ENCODE results near the gene MAPK14. TPM values are rescaled to one million over a fixed set of nuclear protein-coding genes. Genes with fewer than 3 reads are reported as not detected.
"Not testable (repeated sequence)": the region's sequence is repeated elsewhere in the genome, so short reads cannot be mapped to it uniquely, and the experiment has no call there.

The MAPK14 gene
- polyA plus RNA-seq, 3 donors, result 54.4 to 57.7 (median 54.5) TPM

GRCh38 chr6:36120539-36120938 is 92.9 kb downstream of the MAPK14 start:
- no peak for DNase-seq (ENCODE audit: low read depth in 3 of 3, low spot score in 2 of 3)

- no peak for DNase-seq (ENCODE audit: low read depth in 3 of 3, low spot score in 2 of 3)
Measured at GRCh38 chr6:36120979-36121786, 93.6 kb downstream of the MAPK14 start.

GRCh38 chr6:36121787-36122494 is 94.3 kb downstream of the MAPK14 start:
- DNase-seq (ENCODE audit: low read depth in 3 of 3, low spot score in 2 of 3), result no peak

GRCh38 chr6:36122495-36123269 is 95.1 kb downstream of the MAPK14 start:
- DNase-seq (ENCODE audit: low read depth in 3 of 3, low spot score in 2 of 3), result no peak

GRCh38 chr6:36123270-36124139 is 95.9 kb downstream of the MAPK14 start:
- DNase-seq (ENCODE audit: low read depth in 3 of 3, low spot score in 2 of 3), result no peak

GRCh38 chr6:36124346-36124745 is 96.7 kb downstream of the MAPK14 start:
- not testable (repeated sequence) for DNase-seq (ENCODE audit: low read depth in 3 of 3, low spot score in 2 of 3)

- no peak for DNase-seq (ENCODE audit: low read depth in 3 of 3, low spot score in 2 of 3)
Measured at GRCh38 chr6:36124881-36125280, 97.3 kb downstream of the MAPK14 start.

GRCh38 chr6:36125575-36125974 is 98.0 kb downstream of the MAPK14 start:
- DNase-seq (ENCODE audit: low read depth in 3 of 3, low spot score in 2 of 3), result no peak

- DNase-seq (ENCODE audit: low read depth in 3 of 3, low spot score in 2 of 3), result no peak
Measured at GRCh38 chr6:36126121-36126520, 98.5 kb downstream of the MAPK14 start.

GRCh38 chr6:36126553-36127458 is 99.2 kb downstream of the MAPK14 start:
- DNase-seq (ENCODE audit: low read depth in 3 of 3, low spot score in 2 of 3), result no peak

- DNase-seq (ENCODE audit: low read depth in 3 of 3, low spot score in 2 of 3), result no peak
Measured at GRCh38 chr6:36127462-36128016, 99.9 kb downstream of the MAPK14 start.

- no peak for DNase-seq (ENCODE audit: low read depth in 3 of 3, low spot score in 2 of 3)
Measured at GRCh38 chr6:36128073-36128472, 100.5 kb downstream of the MAPK14 start.

GRCh38 chr6:36128793-36129192 is 101.2 kb downstream of the MAPK14 start:
- no peak for DNase-seq (ENCODE audit: low read depth in 3 of 3, low spot score in 2 of 3)

- DNase-seq (ENCODE audit: low read depth in 3 of 3, low spot score in 2 of 3), result not testable (repeated sequence)
Measured at GRCh38 chr6:36129334-36129733, 101.7 kb downstream of the MAPK14 start.

GRCh38 chr6:36129941-36130666 is 102.5 kb downstream of the MAPK14 start, which contains the start of gene MAPK13:
Gene MAPK13, plus strand, starts transcription at chr6:36130513. Its CDS starts 70 bp downstream, at chr6:36130583.
- DNase-seq (ENCODE audit: low read depth in 3 of 3, low spot score in 2 of 3), result no peak

GRCh38 chr6:36130667-36131510 is 103.3 kb downstream of the MAPK14 start:
- DNase-seq (ENCODE audit: low read depth in 3 of 3, low spot score in 2 of 3), result no peak

- no peak for DNase-seq (ENCODE audit: low read depth in 3 of 3, low spot score in 2 of 3)
Measured at GRCh38 chr6:36131511-36132245, 104.1 kb downstream of the MAPK14 start.

All from right renal cortex interstitium (tissue), 3 donors.